SK-N-SH treated with all-trans-retinoic acid at 6 μM for 48 hours (cell line): ENCODE data around the gene PICK1.

ENCODE experiments used
- ARNTL ChIP-seq: fragments of 450-650 bp; formaldehyde crosslinking; IDR thresholded peaks from 2 replicates; pipeline ENCODE4 v1.5.0; 2020; ENCODE audit warnings: low read depth, mild to moderate bottlenecking, moderate library complexity, borderline replicate concordance
- CREB5 ChIP-seq: fragments of 250-450 bp; sonication (Bioruptor Pico); IDR thresholded peaks from 2 replicates; pipeline ENCODE4 v1.5.1; 2020; ENCODE audit warnings: low read depth, mild to moderate bottlenecking, moderate library complexity
- CSRNP3 ChIP-seq: fragments of 250-450 bp; sonication (Bioruptor Pico); IDR thresholded peaks from 2 replicates; pipeline ENCODE4 v1.5.1; 2021; ENCODE audit warnings: mild to moderate bottlenecking, moderate library complexity
- ESRRG ChIP-seq: fragments of 250-450 bp; sonication (Bioruptor Pico); IDR thresholded peaks from 2 replicates; pipeline ENCODE4 v1.6.1; 2021; ENCODE audit warnings: mild to moderate bottlenecking
- ISL1 ChIP-seq: fragments of 250-450 bp; sonication (Bioruptor Pico); IDR thresholded peaks from 2 replicates; pipeline ENCODE4 v2.1.2; 2022; ENCODE audit warnings: mild to moderate bottlenecking, moderate library complexity
- PATZ1 ChIP-seq: fragments of 250-450 bp; sonication (Bioruptor Pico); IDR thresholded peaks from 2 replicates; pipeline ENCODE4 v1.8.0; 2020; ENCODE audit warnings: mild to moderate bottlenecking, moderate library complexity, borderline replicate concordance
- POU6F1 ChIP-seq: fragments of 250-450 bp; sonication (Bioruptor Pico); IDR thresholded peaks from 2 replicates; pipeline ENCODE4 v1.8.0; 2021; ENCODE audit warnings: low read depth, mild to moderate bottlenecking, moderate library complexity, borderline replicate concordance
- RARB ChIP-seq: fragments of 250-450 bp; sonication (Bioruptor Pico); IDR thresholded peaks from 2 replicates; pipeline ENCODE4 v1.8.0; 2021; ENCODE audit warnings: mild to moderate bottlenecking, moderate library complexity
- TCF4 ChIP-seq: fragments of 250-450 bp; sonication (Bioruptor Pico); IDR thresholded peaks from 2 replicates; pipeline ENCODE4 v1.8.0; 2021; ENCODE audit warnings: mild to moderate bottlenecking, moderate library complexity, borderline replicate concordance
- ZC3H10 ChIP-seq: fragments of 250-450 bp; sonication (Bioruptor Pico); IDR thresholded peaks from 2 replicates; pipeline ENCODE4 v1.5.1; 2021; ENCODE audit warnings: mild to moderate bottlenecking, moderate library complexity
- ZFP30 ChIP-seq: fragments of 450-650 bp; formaldehyde crosslinking; IDR thresholded peaks from 2 replicates; pipeline ENCODE4 v1.5.0; 2022; ENCODE audit warnings: mild to moderate bottlenecking, moderate library complexity
- ZNF70 ChIP-seq: fragments of 450-650 bp; formaldehyde crosslinking; IDR thresholded peaks from 2 replicates; pipeline ENCODE4 v1.5.0; 2020; ENCODE audit warnings: mild to moderate bottlenecking, moderate library complexity
- ZNF8 ChIP-seq: fragments of 450-650 bp; formaldehyde crosslinking; IDR thresholded peaks from 2 replicates; pipeline ENCODE4 v1.5.0; 2020; ENCODE audit warnings: mild to moderate bottlenecking, moderate library complexity

GRCh38 chr22:38066381-38067027, 9.3 kb downstream of the PICK1 start:
- TF ChIP-seq CSRNP3 (CRISPR knock-in tag) (no peak), ARNTL (CRISPR knock-in tag) (no peak), ZNF8 (no peak), RARB (CRISPR knock-in tag) (no peak), ZFP30 (CRISPR knock-in tag) (no peak), CREB5 (CRISPR knock-in tag) (no peak), TCF4 (no peak), ESRRG (no peak), PATZ1 (CRISPR knock-in tag) (no peak), ISL1 (CRISPR knock-in tag) (no peak), ZNF70 (CRISPR knock-in tag) (no peak), ZC3H10 (CRISPR knock-in tag) (no peak), POU6F1 (no peak)
